OCI-LY1 (cell line): Measurements from ENCODE around the gene LIG3.
"Not testable (repeated sequence)": the region's sequence is repeated elsewhere in the genome, so short reads cannot be mapped to it uniquely, and the experiment has no call there.

Experiments used
- H2AFZ ChIP-seq: fragments of 200-600 bp; sonication (generic), shearing (Covaris generic); 2 replicates; pipeline ENCODE4 v1.6.0; 2014; ENCODE audit warnings: antibody characterized with exemption, mild to moderate bottlenecking, low read length
- H3F3A ChIP-seq: fragments of 200-600 bp; sonication (generic), shearing (Covaris generic); 2 replicates; pipeline ENCODE4 v1.6.0; 2014; ENCODE audit warnings: mild to moderate bottlenecking, antibody characterized with exemption, low read length, moderate library complexity; ENCODE audit not compliant: insufficient read depth
- H3K27ac ChIP-seq: fragments of 200-600 bp; sonication (generic); 2 replicates; pipeline ENCODE4 v1.5.1; 2014; ENCODE audit warnings: low read length, mixed run types, mild to moderate bottlenecking, low read depth; ENCODE audit not compliant: poor library complexity, severe bottlenecking
- H3K27me3 ChIP-seq: fragments of 200-600 bp; sonication (generic); 2 replicates; pipeline ENCODE4 v1.6.0; 2014; ENCODE audit warnings: antibody characterized with exemption, mild to moderate bottlenecking, low read length, moderate library complexity; ENCODE audit not compliant: insufficient read depth
- H3K36me3 ChIP-seq: fragments of 200-600 bp; sonication (generic); 2 replicates; pipeline ENCODE4 v1.6.1; 2014; ENCODE audit warnings: mild to moderate bottlenecking, antibody characterized with exemption, low read length, moderate library complexity, mixed read lengths; ENCODE audit not compliant: insufficient read depth
- H3K4me1 ChIP-seq: fragments of 200-600 bp; sonication (generic); 2 replicates; pipeline ENCODE4 v1.5.1; 2014; ENCODE audit warnings: mild to moderate bottlenecking, low read length, moderate library complexity; ENCODE audit not compliant: insufficient read depth, severe bottlenecking
- H3K4me2 ChIP-seq: fragments of 200-600 bp; sonication (generic), shearing (Covaris generic); 2 replicates; pipeline ENCODE4 v1.6.1; 2014; ENCODE audit warnings: low read length
- H3K4me3 ChIP-seq: fragments of 200-600 bp; sonication (generic); 2 replicates; pipeline ENCODE4 v1.5.1; 2014; ENCODE audit warnings: low read length, low read depth, mild to moderate bottlenecking, mixed read lengths; ENCODE audit not compliant: poor library complexity, severe bottlenecking
- H3K79me2 ChIP-seq: fragments of 200-600 bp; shearing (Covaris generic); 2 replicates; pipeline ENCODE4 v1.6.1; 2016; ENCODE audit warnings: mixed run types, low read length, mixed read lengths; ENCODE audit not compliant: insufficient read depth
- H3K9ac ChIP-seq: fragments of 200-600 bp; sonication (generic), shearing (Covaris generic); 2 replicates; pipeline ENCODE4 v1.6.1; 2014; ENCODE audit warnings: mild to moderate bottlenecking, low read length, mixed read lengths
- H3K9me2 ChIP-seq: fragments of 200-600 bp; sonication (generic), shearing (Covaris generic); 2 replicates; pipeline ENCODE4 v1.6.1; 2014; ENCODE audit warnings: low read depth, mild to moderate bottlenecking, low read length, mixed read lengths
- H3K9me3 ChIP-seq: fragments of 200-600 bp; shearing (Covaris generic); 2 replicates; pipeline ENCODE4 v1.6.1; 2014; ENCODE audit warnings: low read length, mixed read lengths
- H4K20me1 ChIP-seq: fragments of 200-600 bp; sonication (generic), shearing (Covaris generic); 2 replicates; pipeline ENCODE4 v1.6.0; 2016; ENCODE audit warnings: mild to moderate bottlenecking, low read length; ENCODE audit not compliant: insufficient read depth
- EZH2 ChIP-seq: fragments of 200-600 bp; sonication (generic), shearing (Covaris generic); IDR thresholded peaks from 2 replicates; pipeline ENCODE4 v1.8.0; 2017; ENCODE audit warnings: borderline replicate concordance, mixed run types, mild to moderate bottlenecking, antibody characterized with exemption, low read length, moderate library complexity, mixed read lengths
- TF ChIP-seq, protein P1 (sequence below): fragments of 200-600 bp; sonication (generic), shearing (Covaris generic); IDR thresholded peaks from 2 replicates; pipeline ENCODE4 v1.5.1; 2017; ENCODE audit warnings: mild to moderate bottlenecking, antibody characterized with exemption, low read length, moderate library complexity, mixed read lengths

Gene LIG3

DNA sequence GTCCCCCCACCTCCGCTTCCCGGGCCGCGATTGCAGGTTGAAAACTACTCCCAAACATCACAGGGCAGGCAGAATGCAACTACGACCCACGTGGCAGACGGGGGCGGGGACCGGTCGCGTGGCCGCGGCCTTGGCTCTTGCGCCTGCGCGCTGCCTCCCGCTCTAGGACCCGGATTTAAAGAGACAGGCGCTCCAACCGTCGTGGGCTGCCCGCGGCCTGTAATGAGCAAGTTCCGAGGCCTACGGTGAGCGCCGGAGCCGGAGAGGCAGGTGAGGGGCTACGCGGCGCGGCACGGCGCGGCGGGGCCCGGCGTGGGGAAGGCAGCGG lies at the start of gene LIG3:
Gene LIG3, plus strand, starts transcription at position 160 of the 328 bp plus-strand sequence. CDS start 2,494 bp downstream, outside the sequence.
- H3K4me3 ChIP-seq, result peak within 1 kb of the TSS; percentile 86
- H3K9ac ChIP-seq, result peak within 1 kb of the TSS; percentile 95
- no peaks in the 10 kb centered on the region for H3K27me3 ChIP-seq
- H3K27ac ChIP-seq, result peak within 1 kb of the TSS; percentile 44
- TF ChIP-seq, protein P1, sequence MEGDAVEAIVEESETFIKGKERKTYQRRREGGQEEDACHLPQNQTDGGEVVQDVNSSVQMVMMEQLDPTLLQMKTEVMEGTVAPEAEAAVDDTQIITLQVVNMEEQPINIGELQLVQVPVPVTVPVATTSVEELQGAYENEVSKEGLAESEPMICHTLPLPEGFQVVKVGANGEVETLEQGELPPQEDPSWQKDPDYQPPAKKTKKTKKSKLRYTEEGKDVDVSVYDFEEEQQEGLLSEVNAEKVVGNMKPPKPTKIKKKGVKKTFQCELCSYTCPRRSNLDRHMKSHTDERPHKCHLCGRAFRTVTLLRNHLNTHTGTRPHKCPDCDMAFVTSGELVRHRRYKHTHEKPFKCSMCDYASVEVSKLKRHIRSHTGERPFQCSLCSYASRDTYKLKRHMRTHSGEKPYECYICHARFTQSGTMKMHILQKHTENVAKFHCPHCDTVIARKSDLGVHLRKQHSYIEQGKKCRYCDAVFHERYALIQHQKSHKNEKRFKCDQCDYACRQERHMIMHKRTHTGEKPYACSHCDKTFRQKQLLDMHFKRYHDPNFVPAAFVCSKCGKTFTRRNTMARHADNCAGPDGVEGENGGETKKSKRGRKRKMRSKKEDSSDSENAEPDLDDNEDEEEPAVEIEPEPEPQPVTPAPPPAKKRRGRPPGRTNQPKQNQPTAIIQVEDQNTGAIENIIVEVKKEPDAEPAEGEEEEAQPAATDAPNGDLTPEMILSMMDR, result no peak
- no peak for TF ChIP-seq EZH2
- peaks cover 2% of the 10 kb centered on the region; the same call in 1 of the 2 replicates for H3K36me3 ChIP-seq
- peak within 1 kb of the TSS; percentile 88 for H3K4me2 ChIP-seq
- no peaks in the 10 kb centered on the region for H4K20me1 ChIP-seq
- H3F3A ChIP-seq, result no peaks in the 10 kb centered on the region
- H3K79me2 ChIP-seq, result peaks cover 6% of the 10 kb centered on the region; the same call in 1 of the 2 replicates
- peaks cover 19% of the 10 kb centered on the region for H3K4me1 ChIP-seq
- peak within 1 kb of the TSS; percentile 39; the same call in 1 of the 2 replicates for H2AFZ ChIP-seq
- H3K9me2 ChIP-seq, result no peaks in the 10 kb centered on the region
- no peaks in the 10 kb centered on the region for H3K9me3 ChIP-seq

DNA sequence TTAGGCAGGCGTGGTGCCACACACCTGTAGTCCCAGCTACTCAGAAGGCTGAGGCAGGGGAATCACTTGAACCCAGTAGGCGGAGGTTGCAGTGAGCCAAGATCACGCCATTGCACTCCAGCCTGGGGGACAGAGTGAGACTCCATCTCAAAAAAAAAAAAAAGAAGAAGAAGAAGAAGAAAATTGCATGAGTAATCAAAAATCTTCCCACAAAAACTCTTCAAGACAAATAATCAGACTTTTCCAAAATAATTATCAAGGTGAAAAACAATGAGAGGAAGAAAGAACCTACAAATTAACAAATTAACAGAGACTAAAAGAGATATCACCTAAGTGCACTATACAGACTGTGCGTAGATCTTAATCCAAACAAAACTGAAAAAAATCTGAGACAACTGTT lies 29.5 kb upstream of the LIG3 start:
- not testable (repeated sequence) for H3K9me2 ChIP-seq, H3K36me3 ChIP-seq, H3F3A ChIP-seq, H3K4me1 ChIP-seq, H3K79me2 ChIP-seq, H2AFZ ChIP-seq, H3K27me3 ChIP-seq, H3K4me2 ChIP-seq, H3K9me3 ChIP-seq, H3K27ac ChIP-seq, H3K9ac ChIP-seq, H4K20me1 ChIP-seq, H3K4me3 ChIP-seq

DNA sequence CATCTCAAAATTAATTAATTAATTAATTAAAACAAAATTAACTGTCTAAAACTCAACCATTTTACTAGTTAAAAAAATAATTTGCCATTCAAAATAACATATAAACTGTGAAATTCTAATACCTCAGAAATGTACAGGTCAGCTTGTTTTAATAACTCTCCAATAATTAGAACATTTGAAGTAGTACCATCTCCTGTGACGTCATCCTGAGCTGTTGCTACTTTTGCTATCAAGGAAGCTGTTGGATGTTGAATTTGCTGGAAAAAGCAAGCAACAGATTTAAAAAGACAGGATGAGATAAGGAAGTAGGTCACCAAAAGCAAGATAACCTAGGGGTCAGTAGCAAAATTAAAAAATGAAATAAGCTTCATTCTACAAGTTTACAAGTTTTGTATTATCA lies 21.9 kb upstream of the LIG3 start:
- TF ChIP-seq, protein P1, result no peak
- TF ChIP-seq EZH2, result no peak
- Histone ChIP-seq H2AFZ (no peak overlapping the region), H3F3A (no peaks in the 10 kb centered on the region)

DNA sequence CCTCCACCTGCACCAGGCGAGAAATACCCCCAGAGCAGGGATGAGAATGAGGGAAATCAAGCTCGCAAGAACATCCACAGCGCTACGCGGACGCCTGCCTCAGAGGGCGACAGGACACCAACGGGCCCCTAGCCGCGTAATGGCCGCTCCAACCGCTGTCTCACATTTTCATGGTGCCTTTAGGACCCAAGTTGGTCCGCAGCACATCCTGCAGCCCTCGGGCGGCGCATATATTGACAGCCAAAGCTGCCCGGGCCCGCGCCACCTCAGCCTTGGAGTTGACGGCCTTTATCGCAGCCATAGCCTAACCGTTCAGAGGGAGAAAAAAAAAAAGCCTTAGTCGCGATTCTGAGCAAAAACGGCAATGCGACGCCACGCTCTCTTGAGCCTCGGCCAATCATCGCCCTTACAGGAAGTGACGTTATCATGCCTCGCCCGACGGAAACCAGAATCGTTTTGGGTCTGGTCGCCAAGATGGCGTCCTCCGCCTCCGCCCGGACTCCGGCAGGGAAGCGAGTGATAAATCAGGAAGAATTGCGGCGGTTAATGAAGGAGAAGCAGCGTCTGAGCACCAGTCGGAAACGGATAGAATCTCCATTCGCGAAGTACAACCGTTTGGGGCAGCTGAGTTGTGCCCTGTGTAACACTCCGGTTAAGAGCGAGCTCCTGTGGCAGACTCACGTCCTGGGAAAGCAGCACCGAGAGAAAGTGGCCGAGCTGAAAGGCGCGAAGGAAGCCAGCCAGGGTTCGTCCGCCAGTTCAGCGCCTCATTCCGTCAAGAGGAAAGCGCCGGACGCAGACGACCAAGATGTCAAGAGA lies 19.0 kb upstream of the LIG3 start, which contains the start of the genes CCT6B and ZNF830:
Gene CCT6B, minus strand, starts transcription at position 368 of the 819 bp plus-strand sequence. Its CDS starts 67 bp downstream, at position 301.
Gene ZNF830, plus strand, starts transcription at position 448 of the 819 bp plus-strand sequence. Its CDS starts 27 bp downstream, at position 475.
- H3K9me2 ChIP-seq, result no peaks in the 10 kb centered on the region
- H3K36me3 ChIP-seq, result peaks cover 32% of the 10 kb centered on the region; the same call in 1 of the 2 replicates
- TF ChIP-seq, protein P1, result no peak; the same call in 1 of the 2 replicates
- no peak for TF ChIP-seq EZH2
- H4K20me1 ChIP-seq, result no peaks in the 10 kb centered on the region
- peak within 1 kb of the TSS; percentile 60 for H3K27ac ChIP-seq
- no peaks in the 10 kb centered on the region for H3K27me3 ChIP-seq
- peak within 1 kb of the TSS; percentile 87 for H3K4me2 ChIP-seq
- H3K9me3 ChIP-seq, result no peaks in the 10 kb centered on the region
- H2AFZ ChIP-seq, result peak within 1 kb of the TSS; percentile 39
- no peaks in the 10 kb centered on the region for H3F3A ChIP-seq
- H3K9ac ChIP-seq, result peak within 1 kb of the TSS; percentile 90
- peaks cover 18% of the 10 kb centered on the region for H3K79me2 ChIP-seq
- H3K4me3 ChIP-seq, result peak within 1 kb of the TSS; percentile 93
- H3K4me1 ChIP-seq, result peaks cover 21% of the 10 kb centered on the region

More for the DNA sequence above, 21.9 kb upstream of the LIG3 start:
- Histone ChIP-seq H3K4me1 (peaks cover 21% of the 10 kb centered on the region), H3K4me2 (no peak overlapping the region), H3K27ac (no peak overlapping the region), H3K36me3 (peaks cover 6% of the 10 kb centered on the region; the same call in 1 of the 2 replicates), H4K20me1 (no peaks in the 10 kb centered on the region), H3K9ac (no peak overlapping the region), H3K27me3 (no peaks in the 10 kb centered on the region), H3K4me3 (no peak overlapping the region), H3K79me2 (peaks cover 18% of the 10 kb centered on the region), H3K9me3 (no peaks in the 10 kb centered on the region), H3K9me2 (no peaks in the 10 kb centered on the region)
